HG02759 (cell line): Measurements from ENCODE around the gene EP400.
A peak's percentile ranks its signal among the peaks of the same experiment; 100 is the strongest.
"Not testable (repeated sequence)": the region's sequence is repeated elsewhere in the genome, so short reads cannot be mapped to it uniquely, and the experiment has no call there.

Source experiments
- ATAC-seq: cut with Tn5 transposase; IDR thresholded peaks from one replicate; pipeline ENCODE4 v1.9.1; 2021; ENCODE audit warnings: mild to moderate bottlenecking, moderate library complexity; ENCODE audit not compliant: unreplicated experiment

Gene EP400

GRCh38 chr12:131948166-131948712, 1.5 kb upstream of the EP400 start:
- no peak for ATAC-seq

- not testable (repeated sequence) for ATAC-seq
Observed at GRCh38 chr12:131948713-131949430, 870 bp upstream of the EP400 start.

- ATAC-seq: peak; percentile 36
Observed at GRCh38 chr12:131950182-131950913, 606 bp downstream of the EP400 start.

- not testable (repeated sequence) for ATAC-seq
Observed at GRCh38 chr12:131953810-131954209, 4.1 kb downstream of the EP400 start.

- ATAC-seq: not testable (repeated sequence)
Observed at GRCh38 chr12:131954460-131954859, 4.7 kb downstream of the EP400 start.

- ATAC-seq: no peak
Observed at GRCh38 chr12:131959116-131959515, 9.4 kb downstream of the EP400 start.

GRCh38 chr12:131959641-131960589, 10.2 kb downstream of the EP400 start:
- no peak for ATAC-seq

- not testable (repeated sequence) for ATAC-seq
Observed at GRCh38 chr12:131960590-131961325, 11.0 kb downstream of the EP400 start.

GRCh38 chr12:131961328-131961727, 11.6 kb downstream of the EP400 start:
- not testable (repeated sequence) for ATAC-seq

- ATAC-seq: no peak
Observed at GRCh38 chr12:131962069-131962468, 12.3 kb downstream of the EP400 start.

GRCh38 chr12:131963381-131963780, 13.6 kb downstream of the EP400 start:
- ATAC-seq: no peak

GRCh38 chr12:131965073-131965472, 15.3 kb downstream of the EP400 start:
- ATAC-seq: no peak

GRCh38 chr12:131971226-131971625, 21.5 kb downstream of the EP400 start:
- ATAC-seq: no peak

- ATAC-seq: no peak
Observed at GRCh38 chr12:131975228-131975627, 25.5 kb downstream of the EP400 start.

- no peak for ATAC-seq
Observed at GRCh38 chr12:131979606-131980005, 29.9 kb downstream of the EP400 start.

GRCh38 chr12:131980263-131980662, 30.5 kb downstream of the EP400 start:
- no peak for ATAC-seq

GRCh38 chr12:131981388-131981787, 31.6 kb downstream of the EP400 start:
- ATAC-seq: no peak

GRCh38 chr12:131982041-131982440, 32.3 kb downstream of the EP400 start:
- no peak for ATAC-seq

GRCh38 chr12:131983026-131983425, 33.3 kb downstream of the EP400 start:
- no peak for ATAC-seq

GRCh38 chr12:131983554-131983953, 33.8 kb downstream of the EP400 start:
- no peak for ATAC-seq
